Measurements from ENCODE around the gene ACVR1B.
A peak's percentile ranks its signal among the peaks of the same experiment; 100 is the strongest.

Gene ACVR1B

DNA sequence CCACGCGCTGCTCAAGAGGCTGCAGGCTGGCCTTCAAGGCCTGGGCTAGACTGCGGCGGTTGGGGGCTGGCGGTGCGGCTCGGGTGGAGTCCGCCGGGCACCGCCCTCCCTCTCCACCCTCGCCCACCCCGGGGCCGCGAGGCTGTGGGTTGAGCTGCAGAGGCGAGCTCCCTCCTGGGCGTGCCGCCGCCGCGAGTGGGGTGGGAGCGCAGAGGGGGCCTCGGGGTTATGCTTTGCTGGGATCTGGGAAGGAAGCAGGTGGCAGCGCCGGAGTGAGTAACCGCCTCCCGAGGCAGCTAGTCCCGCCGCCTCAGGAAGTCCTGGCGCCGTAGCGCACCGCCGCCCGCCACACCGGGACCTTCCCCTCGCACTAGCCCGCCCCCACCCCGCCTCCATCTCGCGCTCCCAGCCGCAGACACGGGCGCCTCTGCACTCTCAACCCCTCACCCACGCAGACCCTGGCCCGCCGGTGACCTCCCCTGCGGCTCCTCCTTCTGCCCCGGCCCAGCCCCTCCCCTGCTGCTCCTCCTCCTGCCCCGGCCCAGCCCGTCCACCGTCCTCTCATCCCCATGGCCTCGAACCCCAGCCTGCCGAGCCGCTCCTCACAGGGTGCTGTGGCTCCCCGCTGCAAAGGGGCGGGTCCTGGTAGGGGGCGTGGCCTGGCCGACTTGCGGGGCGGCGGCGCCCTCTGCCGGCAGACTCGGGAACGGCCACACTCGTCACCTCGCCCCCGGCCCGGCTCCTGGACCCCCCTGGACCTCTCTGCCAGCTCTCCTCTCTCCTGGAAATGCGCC is 71.9 kb downstream of the ACVR1B start (continued):
- no peak for TF ChIP-seq ZNF514 (tag by site-specific recombination; IDR thresholded peaks at IDR 0.05)
- no peak for TF ChIP-seq ZNF433 (tag by site-specific recombination; IDR thresholded peaks at IDR 0.05; ENCODE audit: low read depth)
- TF ChIP-seq ZNF121 (tag by site-specific recombination; IDR thresholded peaks at IDR 0.05), result no peak
- TF ChIP-seq ZNF202 (tag by site-specific recombination; IDR thresholded peaks at IDR 0.05; ENCODE audit: borderline replicate concordance), result no peak
- TF ChIP-seq KLF8 (tag by site-specific recombination; IDR thresholded peaks at IDR 0.05), result peak; percentile 79
- TF ChIP-seq ZFP69B (tag by site-specific recombination; IDR thresholded peaks at IDR 0.05), result no peak
- TF ChIP-seq ZNF169 (tag by site-specific recombination; IDR thresholded peaks at IDR 0.05), result no peak
- peak; percentile 95 for TF ChIP-seq ZIC2 (tag by site-specific recombination; IDR thresholded peaks at IDR 0.05)
- peak; percentile 54; the same call in 1 of the 2 replicates for TF ChIP-seq ZNF501 (tag by site-specific recombination; IDR thresholded peaks at IDR 0.05)
- TF ChIP-seq KLF9 (tag by site-specific recombination; IDR thresholded peaks at IDR 0.05; ENCODE audit: low read depth), result peak; percentile 100
- TF ChIP-seq ZNF624 (tag by site-specific recombination; IDR thresholded peaks at IDR 0.05), result no peak
- TF ChIP-seq, protein P1, sequence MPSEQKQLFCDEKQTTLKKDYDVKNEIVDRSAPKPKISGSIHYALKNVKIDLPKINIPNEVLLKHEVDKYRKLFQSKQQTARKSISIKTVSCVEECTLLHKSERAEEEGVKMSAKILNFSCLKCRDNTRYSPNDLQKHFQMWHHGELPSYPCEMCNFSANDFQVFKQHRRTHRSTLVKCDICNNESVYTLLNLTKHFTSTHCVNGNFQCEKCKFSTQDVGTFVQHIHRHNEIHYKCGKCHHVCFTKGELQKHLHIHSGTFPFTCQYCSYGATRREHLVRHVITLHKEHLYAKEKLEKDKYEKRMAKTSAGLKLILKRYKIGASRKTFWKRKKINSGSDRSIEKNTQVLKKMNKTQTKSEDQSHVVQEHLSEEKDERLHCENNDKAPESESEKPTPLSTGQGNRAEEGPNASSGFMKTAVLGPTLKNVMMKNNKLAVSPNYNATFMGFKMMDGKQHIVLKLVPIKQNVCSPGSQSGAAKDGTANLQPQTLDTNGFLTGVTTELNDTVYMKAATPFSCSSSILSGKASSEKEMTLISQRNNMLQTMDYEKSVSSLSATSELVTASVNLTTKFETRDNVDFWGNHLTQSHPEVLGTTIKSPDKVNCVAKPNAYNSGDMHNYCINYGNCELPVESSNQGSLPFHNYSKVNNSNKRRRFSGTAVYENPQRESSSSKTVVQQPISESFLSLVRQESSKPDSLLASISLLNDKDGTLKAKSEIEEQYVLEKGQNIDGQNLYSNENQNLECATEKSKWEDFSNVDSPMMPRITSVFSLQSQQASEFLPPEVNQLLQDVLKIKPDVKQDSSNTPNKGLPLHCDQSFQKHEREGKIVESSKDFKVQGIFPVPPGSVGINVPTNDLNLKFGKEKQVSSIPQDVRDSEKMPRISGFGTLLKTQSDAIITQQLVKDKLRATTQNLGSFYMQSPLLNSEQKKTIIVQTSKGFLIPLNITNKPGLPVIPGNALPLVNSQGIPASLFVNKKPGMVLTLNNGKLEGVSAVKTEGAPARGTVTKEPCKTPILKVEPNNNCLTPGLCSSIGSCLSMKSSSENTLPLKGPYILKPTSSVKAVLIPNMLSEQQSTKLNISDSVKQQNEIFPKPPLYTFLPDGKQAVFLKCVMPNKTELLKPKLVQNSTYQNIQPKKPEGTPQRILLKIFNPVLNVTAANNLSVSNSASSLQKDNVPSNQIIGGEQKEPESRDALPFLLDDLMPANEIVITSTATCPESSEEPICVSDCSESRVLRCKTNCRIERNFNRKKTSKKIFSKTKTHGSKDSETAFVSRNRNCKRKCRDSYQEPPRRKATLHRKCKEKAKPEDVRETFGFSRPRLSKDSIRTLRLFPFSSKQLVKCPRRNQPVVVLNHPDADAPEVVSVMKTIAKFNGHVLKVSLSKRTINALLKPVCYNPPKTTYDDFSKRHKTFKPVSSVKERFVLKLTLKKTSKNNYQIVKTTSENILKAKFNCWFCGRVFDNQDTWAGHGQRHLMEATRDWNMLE (tag by site-specific recombination; conservative IDR thresholded peaks at IDR 0.05; ENCODE audit: low read depth), result no peak
- no peak for TF ChIP-seq ZFP3 (tag by site-specific recombination; IDR thresholded peaks at IDR 0.05; ENCODE audit: low read depth)
- no peak for TF ChIP-seq ZNF473 (tag by site-specific recombination; IDR thresholded peaks at IDR 0.05)
- TF ChIP-seq ZNF157 (tag by site-specific recombination; IDR thresholded peaks at IDR 0.05), result no peak
- peak; percentile 98 for TF ChIP-seq CTCF (tag by site-specific recombination; IDR thresholded peaks at IDR 0.05)
- TF ChIP-seq, protein P2, sequence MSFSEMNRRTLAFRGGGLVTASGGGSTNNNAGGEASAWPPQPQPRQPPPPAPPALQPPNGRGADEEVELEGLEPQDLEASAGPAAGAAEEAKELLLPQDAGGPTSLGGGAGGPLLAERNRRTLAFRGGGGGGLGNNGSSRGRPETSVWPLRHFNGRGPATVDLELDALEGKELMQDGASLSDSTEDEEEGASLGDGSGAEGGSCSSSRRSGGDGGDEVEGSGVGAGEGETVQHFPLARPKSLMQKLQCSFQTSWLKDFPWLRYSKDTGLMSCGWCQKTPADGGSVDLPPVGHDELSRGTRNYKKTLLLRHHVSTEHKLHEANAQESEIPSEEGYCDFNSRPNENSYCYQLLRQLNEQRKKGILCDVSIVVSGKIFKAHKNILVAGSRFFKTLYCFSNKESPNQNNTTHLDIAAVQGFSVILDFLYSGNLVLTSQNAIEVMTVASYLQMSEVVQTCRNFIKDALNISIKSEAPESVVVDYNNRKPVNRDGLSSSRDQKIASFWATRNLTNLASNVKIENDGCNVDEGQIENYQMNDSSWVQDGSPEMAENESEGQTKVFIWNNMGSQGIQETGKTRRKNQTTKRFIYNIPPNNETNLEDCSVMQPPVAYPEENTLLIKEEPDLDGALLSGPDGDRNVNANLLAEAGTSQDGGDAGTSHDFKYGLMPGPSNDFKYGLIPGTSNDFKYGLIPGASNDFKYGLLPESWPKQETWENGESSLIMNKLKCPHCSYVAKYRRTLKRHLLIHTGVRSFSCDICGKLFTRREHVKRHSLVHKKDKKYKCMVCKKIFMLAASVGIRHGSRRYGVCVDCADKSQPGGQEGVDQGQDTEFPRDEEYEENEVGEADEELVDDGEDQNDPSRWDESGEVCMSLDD (tag by site-specific recombination; IDR thresholded peaks at IDR 0.05), result peak; percentile 87
- TF ChIP-seq WT1 (tag by site-specific recombination; IDR thresholded peaks at IDR 0.05), result 0 out of 2 replicates have a peak, but pooled peaks have one; percentile 24
- peak; percentile 33; the same call in 1 of the 2 replicates for TF ChIP-seq ZNF76 (tag by site-specific recombination; IDR thresholded peaks at IDR 0.05; ENCODE audit: borderline replicate concordance, low read depth)
- TF ChIP-seq EGR2 (tag by site-specific recombination; IDR thresholded peaks at IDR 0.05; ENCODE audit: low read depth), result peak; percentile 94
- TF ChIP-seq ZNF701 (tag by site-specific recombination; IDR thresholded peaks at IDR 0.05), result no peak
- TF ChIP-seq ZNF654 (tag by site-specific recombination; IDR thresholded peaks at IDR 0.05; ENCODE audit: low read depth), result peak; percentile 68
- TF ChIP-seq ZNF529 (tag by site-specific recombination; IDR thresholded peaks at IDR 0.05; ENCODE audit: insufficient replicate concordance), result no peak
- TF ChIP-seq ZNF302 (tag by site-specific recombination; IDR thresholded peaks at IDR 0.05; ENCODE audit: low read depth), result no peak
- TF ChIP-seq ZBTB48 (tag by site-specific recombination; IDR thresholded peaks at IDR 0.05), result no peak
- TF ChIP-seq, protein P3, sequence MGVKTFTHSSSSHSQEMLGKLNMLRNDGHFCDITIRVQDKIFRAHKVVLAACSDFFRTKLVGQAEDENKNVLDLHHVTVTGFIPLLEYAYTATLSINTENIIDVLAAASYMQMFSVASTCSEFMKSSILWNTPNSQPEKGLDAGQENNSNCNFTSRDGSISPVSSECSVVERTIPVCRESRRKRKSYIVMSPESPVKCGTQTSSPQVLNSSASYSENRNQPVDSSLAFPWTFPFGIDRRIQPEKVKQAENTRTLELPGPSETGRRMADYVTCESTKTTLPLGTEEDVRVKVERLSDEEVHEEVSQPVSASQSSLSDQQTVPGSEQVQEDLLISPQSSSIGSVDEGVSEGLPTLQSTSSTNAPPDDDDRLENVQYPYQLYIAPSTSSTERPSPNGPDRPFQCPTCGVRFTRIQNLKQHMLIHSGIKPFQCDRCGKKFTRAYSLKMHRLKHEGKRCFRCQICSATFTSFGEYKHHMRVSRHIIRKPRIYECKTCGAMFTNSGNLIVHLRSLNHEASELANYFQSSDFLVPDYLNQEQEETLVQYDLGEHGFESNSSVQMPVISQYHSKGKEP (tag by site-specific recombination; IDR thresholded peaks at IDR 0.05), result no peak
- no peak for TF ChIP-seq ZNF621 (tag by site-specific recombination; IDR thresholded peaks at IDR 0.05)
- peak; percentile 92 for TF ChIP-seq SP3 (tag by site-specific recombination; IDR thresholded peaks at IDR 0.05)
- no peak for TF ChIP-seq HOXA7 (CRISPR knock-in tag; IDR thresholded peaks at IDR 0.05; ENCODE audit: borderline replicate concordance)
- no peak for TF ChIP-seq ZSCAN16 (tag by site-specific recombination; IDR thresholded peaks at IDR 0.05)

Data from HEK293 (cell line).